NCI-H2171 treated with DMSO at 0.1 percent for 48 hours (cell line): ENCODE measurements around the gene PRKG1.
"Not testable (repeated sequence)": the region's sequence is repeated elsewhere in the genome, so short reads cannot be mapped to it uniquely, and the experiment has no call there.

Source experiments
- DNase-seq: peaks from one replicate; lab custom pipeline; 2025; lab: John Stamatoyannopoulos, UW

PRKG1 gene

DNA sequence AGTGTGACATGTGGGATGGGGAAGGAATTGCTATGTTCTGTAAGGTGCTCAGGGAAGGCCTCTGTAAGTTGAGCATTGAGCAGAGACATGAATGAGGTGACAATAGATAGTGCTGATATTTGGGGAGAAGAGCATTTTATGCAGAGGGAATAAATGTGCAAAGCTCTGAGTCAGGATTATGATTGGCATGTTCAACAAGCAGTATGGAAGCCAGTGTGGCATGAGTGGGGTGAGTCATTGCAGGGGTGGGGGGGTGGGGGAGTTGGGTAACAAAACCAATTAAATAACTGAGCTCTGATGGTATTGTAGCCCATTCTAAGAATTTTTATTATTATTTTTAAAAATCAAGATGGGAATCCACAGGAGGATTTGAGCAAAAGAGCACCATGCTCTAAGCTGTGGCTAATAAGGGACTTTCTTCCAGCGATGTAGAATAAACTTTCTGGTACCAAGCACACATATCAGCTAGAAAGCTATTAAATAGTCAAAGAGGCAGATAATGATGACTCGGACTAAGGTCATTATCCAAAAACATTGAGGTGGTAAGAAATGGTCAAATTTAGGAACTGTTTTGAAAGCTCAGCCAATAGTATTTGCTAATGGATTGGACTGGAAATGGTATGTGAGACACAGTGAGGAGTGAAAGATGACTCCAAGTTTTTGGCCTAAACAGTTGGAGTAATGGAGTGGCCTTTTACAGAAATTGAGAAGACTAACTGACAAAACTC, 96.4 kb downstream of the PRKG1 start:
- no peak for DNase-seq

DNA sequence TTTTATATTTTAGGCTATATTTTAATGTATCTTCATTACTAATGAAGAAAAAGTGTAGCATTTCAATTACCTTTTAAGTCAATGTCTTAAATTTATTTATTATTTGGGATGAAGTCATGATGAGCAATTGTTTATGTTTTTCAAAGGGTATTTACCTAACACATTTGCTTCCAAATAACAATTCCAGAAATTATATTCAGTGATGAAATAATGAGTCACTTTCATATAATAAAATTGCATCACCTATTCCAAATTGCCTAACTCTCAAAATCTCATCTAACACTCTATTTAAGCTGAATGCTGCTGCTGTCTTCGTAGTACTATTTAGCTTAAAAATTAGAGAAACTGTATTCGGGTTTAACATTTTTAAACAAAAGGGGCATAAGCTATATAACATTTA, 97.7 kb downstream of the PRKG1 start:
- DNase-seq = no peak

DNA sequence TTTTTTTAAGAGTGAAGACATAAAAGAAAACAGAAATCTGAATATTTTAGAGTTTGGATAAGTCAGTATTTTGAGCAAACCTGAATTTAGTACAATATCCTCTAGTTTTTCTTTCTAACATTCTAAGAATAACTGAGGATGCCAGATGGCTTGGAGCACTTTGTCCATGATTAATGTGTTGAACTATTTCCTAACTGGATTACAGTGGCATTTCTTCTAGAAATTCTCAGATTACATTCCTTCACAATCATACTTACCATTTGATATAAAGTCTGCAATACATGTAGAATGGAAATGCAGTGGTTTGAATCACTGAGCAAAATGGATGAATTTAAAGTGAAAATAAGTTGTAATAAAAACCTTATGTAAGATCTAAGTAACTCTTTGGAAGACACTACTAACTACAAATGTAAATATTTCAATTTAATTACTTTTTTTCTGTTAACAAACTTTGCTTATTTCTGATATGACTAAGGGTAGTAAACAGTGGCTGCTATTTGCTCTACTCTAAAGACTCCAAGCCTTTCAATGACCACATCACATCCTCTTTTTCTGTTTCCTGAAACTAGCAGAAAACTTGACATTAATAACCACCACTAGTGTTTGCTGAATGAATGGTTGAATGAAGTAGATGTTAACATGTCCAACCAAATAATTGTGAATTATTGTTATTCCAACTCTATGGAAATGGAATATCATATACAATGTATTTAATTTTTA, 102.8 kb downstream of the PRKG1 start:
- DNase-seq = no peak

GRCh38 chr10:51178634-51179033, 104.3 kb downstream of the PRKG1 start:
- no peak for DNase-seq

- no peak for DNase-seq
Observed at GRCh38 chr10:51180141-51180540, 105.9 kb downstream of the PRKG1 start.

DNA sequence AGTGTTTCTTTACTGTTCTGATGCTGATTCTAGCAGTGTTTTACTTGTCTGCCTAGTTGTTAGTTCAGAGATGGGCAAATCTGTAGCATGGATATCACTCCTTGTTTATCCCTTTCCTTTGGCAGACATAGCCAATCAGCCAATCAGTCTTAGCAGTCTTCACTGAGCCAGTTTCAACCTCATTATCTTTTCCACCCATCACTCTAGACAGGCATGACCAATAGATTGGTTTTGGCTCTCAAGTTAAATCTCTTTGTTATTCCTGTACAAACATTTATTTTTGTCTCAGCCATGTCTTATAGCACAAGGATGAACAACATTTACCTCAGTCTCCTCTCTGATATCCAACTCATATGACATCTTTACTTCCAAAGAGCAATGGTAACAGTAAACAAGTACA, 109.5 kb downstream of the PRKG1 start:
- DNase-seq = no peak

DNA sequence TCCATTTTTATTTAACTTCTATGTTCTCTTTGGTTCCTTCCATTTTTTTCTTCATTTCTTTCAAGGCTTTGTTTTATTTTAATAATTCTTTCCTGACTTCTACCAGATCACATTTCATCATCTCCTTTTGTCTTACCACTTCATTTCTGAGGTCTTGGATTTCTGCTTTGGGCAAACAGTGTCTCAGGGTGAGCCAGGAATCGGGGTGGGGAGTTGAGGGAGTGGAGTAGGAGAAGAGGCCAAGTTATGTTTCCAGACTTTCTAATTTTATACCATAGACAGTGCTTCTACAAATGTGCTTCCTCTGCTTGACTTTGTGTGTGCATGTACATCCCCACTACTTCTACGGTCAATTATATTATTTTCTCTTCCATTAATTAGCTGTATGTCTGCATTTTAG, 112.1 kb downstream of the PRKG1 start:
- DNase-seq = no peak

DNA sequence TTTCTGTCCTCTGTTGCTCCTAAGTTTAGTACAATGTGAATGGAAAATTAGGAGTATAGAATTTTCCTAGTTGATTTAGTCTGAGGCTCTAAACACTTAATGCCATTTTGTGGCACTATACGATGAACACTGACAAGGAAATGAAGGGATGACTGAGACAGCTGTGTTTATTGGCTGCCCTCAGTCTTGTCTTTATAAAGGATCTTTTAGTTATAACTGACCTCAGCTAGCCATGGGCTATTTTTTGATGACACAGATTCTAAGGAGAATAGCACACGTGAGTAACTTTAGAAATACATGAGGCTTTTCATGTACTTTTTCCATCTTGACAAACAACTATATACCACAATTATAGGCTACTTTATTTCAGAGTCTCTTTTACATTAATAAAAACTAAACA, 113.7 kb downstream of the PRKG1 start:
- DNase-seq = no peak

DNA sequence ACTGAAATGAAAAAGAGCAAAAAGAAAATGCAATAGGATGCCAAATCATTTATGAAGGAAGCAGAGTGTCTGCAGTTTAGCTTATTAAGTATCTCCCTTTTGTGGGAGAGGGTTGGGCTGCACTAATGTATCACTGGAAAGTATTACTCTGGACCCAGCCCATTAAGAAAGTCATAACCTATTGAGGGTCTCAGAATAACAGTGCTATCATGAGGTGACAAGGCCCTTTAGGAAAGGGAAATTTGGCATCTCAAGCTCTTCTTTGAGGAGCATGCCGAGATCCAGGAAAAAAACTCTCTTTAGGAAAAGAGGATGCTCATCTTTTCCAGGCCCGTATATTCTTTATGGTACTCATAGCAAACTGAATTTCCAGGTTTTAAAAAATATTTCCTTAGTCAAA, 114.6 kb downstream of the PRKG1 start:
- DNase-seq = no peak

DNA sequence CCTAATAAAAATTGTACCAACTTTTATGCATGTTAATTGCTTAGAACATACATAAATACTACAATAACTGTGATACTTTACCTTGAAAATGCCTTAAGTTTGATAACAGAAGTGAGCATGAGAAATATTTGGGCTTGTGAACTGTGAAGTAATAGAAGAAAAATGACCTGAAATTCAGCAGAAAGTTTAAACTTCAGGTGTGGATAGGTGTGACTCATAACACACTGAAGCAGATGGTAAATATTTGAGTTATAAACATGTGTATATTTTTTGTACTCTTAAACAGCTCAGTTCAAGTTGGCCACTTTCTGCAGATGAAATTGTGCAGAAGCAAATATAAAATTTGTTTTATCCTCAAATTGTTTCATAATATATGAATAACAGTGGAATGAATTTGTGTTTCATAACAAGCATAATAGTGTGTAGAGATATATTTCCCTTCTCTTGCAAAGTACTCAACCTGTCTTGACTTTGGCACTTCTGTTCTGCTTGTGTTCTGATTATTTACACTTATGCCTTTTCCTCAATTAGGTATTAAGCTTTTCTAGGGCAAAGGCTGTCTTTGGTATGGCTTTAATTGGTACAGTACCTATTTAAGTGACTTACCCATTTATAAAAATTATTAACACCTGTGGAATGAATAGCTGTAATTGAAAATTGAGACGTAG, 122.4 kb downstream of the PRKG1 start:
- no peak for DNase-seq

DNA sequence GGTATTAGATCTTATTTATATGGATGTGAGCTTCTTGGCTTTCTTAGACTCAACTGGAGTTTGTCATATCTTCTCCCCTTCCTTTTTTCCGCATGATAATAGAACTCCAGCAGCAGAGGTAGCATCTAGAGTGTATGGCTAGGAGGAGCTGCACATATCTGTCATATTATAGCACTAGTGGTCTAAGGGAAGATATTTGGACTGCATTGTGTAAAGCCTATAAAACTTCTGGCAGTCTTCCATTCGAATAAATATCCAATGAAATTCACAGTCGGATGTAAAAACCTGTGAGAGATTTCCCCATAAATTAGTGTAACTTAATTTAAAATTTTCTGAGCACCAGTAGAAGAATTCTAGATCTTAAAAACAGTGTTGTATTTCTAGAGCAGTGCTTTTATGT, 123.9 kb downstream of the PRKG1 start:
- no peak for DNase-seq

GRCh38 chr10:51201947-51202346, 127.7 kb downstream of the PRKG1 start:
- no peak for DNase-seq

GRCh38 chr10:51203359-51203758, 129.1 kb downstream of the PRKG1 start:
- DNase-seq = no peak

DNA sequence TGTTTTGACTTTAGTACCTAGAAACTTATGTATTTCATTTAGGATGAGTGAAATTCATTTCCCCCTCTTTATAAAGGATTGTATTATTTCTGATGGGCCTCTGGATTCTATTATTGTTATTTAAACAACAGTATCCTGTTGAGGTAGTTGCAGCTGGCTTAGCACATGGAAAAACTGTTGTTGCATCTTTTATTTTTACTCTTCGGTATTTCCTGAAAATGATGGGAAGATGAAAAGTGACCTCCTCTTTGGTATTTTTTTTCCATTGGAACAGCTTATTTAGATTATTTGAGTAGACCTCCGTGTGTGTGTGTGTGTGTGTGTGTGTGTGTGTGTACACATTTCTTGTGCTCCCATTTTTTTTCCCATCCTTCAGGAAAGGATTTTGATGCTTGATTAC, 129.8 kb downstream of the PRKG1 start:
- no peak for DNase-seq

DNA sequence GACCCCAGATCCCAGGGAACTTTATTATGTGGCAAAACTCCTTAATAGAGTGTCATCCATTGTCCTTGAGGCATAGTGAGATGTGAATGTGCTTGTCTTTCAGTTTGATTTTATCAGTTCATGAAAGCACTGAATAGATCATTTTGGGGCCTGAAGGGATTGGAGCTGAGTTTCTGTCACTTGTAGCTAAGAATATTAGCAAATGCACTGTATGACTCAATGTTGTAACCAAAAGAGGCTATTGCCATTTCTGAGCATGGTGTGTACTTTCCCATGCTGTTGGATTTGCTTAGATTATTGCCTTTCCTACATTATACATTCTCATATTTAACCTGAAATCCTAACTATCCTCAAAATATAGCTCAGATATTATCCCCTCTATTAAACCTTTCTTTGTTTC, 130.4 kb downstream of the PRKG1 start:
- no peak for DNase-seq

DNA sequence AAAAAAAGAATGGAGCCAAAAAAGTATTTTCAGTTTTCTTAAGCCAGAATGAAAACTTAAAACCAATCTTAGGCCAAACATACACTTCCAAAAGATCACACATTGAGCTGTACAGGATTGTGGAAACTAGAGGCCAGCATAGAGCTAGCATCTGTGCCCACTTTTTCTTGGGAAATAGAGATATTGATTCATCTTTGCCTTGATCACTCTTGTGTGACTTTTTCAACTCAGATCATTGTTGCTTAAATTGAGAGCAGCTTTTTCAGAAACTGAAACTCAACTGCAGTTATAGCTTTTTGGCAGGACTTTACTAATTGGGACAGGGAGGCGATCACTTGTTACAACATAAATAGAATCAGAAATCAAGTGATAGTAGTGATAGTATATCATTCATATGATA, 132.2 kb downstream of the PRKG1 start:
- no peak for DNase-seq

DNA sequence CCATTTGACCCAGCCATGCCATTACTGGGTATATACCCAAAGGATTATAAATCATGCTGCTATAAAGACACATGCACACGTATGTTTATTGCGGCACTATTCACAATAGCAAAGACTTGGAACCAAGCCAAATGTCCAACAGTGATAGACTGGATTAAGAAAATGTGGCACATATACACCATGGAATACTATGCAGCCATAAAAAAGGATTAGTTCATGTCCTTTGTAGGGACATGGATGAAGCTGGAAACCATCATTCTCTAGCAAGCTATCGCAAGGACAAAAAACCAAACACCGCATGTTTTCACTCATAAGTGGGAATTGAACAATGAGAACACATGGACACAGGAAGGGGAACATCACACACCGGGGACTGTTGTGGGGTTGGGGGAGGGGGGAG, 138.7 kb downstream of the PRKG1 start:
- DNase-seq = not testable (repeated sequence)

DNA sequence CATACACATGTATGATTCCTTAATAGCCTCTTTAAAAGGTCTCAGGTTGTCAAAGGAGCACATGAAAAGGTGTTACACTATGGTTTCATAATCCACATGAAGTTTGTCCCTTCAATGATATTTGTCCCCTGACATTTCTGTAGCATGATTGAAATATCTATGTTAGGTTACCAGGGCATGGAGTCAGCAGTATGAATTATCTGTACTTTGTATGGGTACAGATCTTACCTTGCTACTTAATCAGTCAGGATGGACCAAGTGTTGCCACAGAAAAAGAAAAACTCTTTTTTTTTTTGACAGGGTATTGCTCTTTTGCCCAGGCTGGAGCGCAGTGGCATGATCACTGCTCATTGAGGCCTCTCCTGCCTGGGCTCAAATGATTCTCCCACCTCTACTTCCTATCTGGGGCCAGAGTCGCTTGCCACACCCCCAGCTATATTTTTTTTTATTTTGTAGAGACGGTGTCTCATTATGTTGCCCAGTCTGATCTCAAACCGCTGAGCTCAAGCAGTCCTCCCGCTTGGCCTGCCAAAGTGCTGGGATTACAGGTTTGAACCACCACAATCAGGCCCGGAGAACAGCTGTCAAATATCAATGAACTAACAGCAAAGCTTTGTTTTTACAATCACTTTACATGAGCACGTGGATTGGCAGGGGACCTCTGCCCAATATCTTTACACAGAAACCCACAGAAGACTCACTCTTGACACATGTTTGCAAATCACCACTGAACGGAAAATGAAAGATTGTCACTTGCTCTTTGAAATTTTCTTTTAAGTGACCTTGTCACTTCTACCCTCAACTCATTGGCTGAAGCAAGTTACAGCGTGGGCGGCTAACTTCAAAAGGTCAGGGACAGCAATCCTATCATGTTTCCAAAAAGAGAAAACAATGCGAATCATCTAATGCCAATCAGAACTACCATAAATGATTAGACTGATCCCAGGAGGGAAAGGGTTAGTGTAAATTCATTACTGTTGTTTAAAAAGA, 140.2 kb downstream of the PRKG1 start:
- no peak for DNase-seq

GRCh38 chr10:51215951-51216834, 141.9 kb downstream of the PRKG1 start:
- no peak for DNase-seq

- no peak for DNase-seq
Observed at GRCh38 chr10:51217505-51217904, 143.2 kb downstream of the PRKG1 start.

DNA sequence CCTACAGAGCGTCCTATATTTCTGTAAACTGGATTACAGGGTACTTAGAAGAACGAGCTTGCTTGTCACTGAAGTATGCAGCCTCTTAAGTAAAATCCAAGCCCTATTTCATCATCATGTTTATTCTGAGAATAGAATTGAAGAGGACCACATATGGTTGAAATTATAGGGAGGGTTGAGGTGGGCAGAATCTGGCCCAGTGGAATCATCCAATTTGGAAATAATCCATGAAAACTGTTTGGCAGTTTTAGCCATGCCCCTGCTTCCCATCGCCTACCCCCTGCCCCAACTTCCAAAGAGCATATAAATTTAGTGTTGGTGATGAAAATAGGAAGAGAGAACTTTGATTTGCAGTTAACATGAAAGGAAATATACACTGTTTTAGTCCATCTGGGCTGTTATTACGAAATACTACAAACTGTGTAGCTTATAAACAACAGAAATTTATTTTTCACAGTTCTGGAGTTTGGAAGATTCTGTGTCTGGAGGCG, 150.4 kb downstream of the PRKG1 start:
- DNase-seq = no peak
